ENCODE results near the gene MAGEF1.

DNA sequence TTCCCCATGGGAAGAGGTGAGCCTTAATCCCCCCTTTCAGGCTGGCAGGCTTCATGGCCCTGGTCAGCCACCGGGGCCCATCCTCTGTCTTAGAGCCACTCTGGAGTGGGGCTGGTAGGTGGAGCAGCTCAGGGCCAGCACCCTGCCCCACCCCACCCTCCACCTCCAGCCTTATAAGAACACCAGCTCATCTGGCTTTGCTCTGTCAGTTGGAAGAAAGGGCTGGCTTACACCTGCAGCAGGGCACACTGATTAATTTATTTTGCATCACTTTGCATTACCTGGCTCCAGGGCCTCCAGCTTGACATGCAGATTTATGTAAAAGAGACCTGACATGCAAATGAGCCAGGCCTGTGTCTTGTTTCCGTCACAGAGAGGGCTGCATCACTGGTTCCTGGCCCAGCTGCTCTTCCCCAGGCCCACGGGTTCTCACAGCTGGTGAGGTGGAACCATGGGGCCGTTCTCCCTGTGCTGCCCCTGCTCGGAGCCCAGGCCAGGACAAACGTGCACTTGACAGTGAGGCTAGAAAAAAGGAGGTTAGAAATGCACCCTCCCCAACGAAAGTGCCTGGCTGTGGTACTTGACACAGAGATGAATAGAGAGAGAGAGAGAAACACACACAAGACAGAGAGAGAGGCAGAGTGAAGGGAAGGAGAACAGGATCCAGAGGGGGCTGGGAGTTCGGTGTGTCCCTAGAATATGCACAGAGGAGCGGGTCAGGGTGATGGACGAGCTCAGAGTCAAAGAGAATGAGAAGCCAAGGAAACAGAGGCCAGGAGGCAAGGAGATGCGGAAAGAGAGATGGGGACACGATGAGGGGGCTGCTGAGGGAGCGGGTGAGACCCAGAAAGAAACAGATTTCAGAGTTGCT, 44.5 kb upstream of the MAGEF1 start:
- no peak for TF ChIP-seq POLR2A (IDR thresholded peaks at IDR 0.05)
- TF ChIP-seq, protein P1, sequence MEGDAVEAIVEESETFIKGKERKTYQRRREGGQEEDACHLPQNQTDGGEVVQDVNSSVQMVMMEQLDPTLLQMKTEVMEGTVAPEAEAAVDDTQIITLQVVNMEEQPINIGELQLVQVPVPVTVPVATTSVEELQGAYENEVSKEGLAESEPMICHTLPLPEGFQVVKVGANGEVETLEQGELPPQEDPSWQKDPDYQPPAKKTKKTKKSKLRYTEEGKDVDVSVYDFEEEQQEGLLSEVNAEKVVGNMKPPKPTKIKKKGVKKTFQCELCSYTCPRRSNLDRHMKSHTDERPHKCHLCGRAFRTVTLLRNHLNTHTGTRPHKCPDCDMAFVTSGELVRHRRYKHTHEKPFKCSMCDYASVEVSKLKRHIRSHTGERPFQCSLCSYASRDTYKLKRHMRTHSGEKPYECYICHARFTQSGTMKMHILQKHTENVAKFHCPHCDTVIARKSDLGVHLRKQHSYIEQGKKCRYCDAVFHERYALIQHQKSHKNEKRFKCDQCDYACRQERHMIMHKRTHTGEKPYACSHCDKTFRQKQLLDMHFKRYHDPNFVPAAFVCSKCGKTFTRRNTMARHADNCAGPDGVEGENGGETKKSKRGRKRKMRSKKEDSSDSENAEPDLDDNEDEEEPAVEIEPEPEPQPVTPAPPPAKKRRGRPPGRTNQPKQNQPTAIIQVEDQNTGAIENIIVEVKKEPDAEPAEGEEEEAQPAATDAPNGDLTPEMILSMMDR (IDR thresholded peaks at IDR 0.05) = no peak
